ENCODE measurements around the gene COL8A2.
A peak's percentile ranks its signal among the peaks of the same experiment; 100 is the strongest.

The COL8A2 gene

DNA sequence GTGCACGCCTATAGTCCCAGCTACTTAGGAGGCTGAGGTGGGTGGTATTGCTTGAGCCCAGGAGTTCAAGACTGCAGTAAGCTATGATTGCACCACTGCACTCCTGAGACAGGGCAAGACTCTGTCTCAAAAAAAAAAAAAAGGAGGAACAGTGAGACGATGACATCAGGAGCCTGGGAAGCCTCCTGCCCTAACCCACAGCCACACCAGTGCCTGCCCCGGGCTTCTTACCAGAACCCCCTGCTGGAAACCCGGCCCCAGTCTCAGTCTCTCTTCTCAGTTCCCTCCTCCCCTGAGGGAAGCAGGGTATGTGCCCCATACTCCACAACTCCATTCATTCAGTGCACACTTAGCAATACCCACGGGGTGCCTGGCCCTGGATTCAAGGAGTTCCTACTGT lies 9.1 kb downstream of the COL8A2 start:
- no peak for DNase-seq

DNA sequence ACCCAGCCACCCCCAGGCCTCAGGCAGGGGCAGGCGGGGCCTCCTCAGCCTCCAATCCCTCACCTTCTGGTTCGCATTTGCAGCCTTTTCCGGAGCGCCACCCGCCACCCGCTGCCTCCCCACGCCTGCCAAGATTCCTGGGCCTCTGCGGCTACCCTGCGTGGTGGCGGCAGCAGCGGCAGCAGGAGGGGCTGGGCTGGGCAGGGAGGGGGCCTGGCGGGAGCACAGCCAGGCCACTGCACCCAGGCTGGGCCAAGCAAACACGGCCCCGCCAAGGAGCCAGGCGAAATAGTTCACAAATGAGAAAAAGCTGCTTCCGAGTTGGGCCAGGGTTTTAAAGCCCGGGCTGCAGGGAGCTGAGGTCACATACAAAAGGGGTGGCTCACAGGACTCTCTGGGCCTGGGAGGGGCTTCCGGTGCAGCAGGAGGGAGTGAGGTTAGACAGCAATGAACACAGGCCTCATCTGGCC lies 9.8 kb downstream of the COL8A2 start:
- peak in 7 of 56 donors; percentile 3 to 61 (median 18) for DNase-seq

DNA sequence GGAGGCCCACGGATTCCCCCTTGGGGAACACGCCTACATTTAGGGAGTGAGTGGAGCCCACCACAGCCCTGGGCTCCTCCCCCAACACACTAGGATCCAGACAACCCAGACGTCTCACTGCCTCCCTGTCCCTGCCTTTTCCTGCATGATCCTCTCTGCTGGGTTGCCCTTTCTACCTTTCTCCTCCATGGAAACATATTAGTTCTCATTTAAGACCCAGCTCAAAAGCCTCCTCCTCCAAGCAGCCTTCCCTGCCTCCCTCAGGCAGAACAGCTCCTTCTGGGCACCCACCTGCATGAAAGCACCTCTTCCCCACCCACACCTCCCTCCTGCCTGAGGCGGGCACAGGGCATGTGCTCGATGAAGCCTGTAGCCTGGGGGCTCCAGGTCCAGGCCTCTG lies 10.7 kb downstream of the COL8A2 start:
- no peak for DNase-seq

DNA sequence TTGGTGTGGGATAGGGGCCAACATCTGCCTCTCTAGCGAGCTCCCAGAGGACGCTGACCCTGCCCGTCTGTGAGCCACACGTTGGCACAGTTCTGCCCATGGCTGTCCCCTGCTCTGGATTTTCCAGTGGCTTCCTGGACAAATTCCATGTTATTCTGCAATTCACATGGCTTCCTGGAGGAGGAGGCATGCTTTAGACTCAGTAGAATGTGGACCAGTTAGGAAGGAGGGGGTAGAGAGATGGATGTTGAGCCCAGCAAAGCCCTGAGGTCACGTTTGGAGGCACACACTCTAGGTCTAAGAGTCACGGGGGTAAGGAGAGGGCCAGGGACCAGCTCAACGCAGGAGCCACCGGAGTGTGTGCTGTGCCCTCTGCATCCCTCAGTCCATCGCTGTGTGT lies 12.2 kb downstream of the COL8A2 start:
- no peak for DNase-seq

DNA sequence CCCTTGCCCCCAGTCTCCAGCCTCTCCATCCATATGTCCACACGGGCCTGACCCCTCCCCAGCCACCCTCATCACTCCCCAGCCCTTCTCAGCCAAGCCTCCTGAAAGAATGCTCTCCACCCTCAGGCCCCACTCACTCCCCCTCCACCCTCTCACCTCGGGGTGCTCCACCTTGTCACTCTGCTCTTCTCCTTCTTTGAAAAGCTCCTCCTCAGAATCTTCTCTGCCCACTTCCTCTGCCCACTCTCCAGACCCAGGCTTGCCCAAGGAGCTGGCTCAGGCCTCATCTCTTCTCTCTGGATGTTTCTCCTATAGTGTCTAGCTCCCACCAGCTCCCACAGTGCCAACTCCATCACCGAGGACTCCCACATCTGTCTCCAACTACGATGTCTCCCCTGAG lies 13.9 kb downstream of the COL8A2 start:
- DNase-seq = no peak

DNA sequence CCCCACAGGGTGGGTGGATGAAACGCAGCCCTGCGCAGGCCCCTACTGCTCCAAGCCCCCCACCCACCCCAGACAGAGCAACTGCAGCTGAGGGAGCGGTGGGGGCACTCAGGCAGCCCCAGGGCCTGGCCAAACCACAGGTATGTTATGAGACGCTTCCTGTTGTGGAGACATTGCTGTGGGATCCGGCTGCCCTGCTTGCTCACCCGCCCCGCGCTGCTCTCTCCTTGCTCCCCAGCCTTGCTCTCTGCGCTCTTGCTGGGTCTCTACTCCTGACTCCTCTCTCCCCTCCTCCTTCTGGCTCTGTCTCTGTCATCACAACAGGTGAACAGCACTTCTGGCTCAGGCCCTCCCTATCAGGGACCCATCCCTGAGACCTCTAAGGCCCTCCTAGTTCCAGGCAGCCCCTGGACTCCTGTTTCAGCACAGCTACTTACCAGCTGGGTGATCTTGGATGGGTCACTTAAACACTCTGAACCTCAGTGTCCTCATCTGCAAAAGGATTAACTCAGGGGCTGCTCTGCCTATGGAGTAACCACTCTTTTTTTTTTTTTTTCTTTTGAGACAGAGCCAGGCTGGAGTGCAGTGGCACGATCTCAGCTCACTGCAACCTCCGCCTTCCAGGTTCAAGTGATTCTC lies 15.9 kb downstream of the COL8A2 start:
- no peak for DNase-seq

DNA sequence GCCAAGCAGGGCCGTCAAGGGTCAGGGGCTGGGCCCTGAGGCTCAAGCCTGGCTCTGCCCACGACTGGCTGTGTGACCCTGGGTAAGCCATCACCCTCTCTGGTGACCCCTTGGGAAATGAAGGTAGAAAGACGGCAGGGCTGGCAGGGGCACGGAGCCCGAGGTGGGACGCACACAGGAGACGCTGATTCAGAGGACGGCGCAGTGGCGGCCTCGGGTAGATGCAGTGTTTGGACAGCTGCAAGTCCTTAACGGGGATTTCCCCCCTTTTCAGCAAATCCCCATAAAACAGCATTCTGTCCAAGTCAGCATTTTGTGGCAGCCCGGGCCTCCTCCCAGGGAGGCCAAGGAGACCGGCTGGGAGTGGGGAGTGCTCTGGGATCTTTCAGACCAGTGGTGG lies 16.7 kb downstream of the COL8A2 start:
- no peak for DNase-seq

DNA sequence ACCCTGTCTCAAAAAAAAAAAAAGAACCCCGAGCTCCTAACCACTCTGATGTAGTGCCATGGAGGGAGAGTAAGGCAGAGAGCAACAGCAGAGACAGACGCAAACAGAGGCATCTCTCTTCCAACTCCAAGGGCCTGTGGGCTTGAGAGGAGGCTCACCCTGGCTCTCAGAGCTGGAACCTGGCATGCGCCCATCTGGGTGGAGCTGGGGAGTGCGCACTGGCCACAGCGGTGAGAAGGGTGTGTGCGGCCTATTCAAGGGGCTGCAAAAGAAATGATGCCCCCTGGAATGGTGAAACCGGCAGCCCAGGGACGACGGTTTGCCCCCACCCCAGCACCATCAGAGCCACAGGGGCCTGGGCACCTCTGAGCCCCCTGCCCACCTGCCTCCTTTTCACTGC lies 17.6 kb downstream of the COL8A2 start:
- no peak for DNase-seq

DNA sequence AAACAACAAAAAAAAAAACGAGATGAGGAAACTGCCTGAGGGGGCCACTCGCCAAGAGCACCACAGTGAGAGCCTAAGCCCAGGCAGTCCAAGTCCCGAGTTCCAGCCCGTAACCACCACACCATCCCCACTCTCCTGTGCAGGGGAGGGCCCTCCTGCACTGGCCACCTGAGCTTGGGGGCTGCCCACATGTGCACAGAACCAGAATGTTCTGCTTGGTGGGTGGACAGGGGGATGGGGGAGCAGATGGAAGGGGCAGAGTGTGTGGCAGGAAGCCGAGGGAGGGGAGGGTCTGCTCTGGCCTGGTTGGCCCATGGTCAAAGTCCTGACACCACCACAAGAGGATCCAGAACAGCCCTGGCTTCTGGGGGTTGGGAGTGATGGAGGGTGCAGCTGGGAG lies 18.8 kb downstream of the COL8A2 start:
- DNase-seq = no peak

DNA sequence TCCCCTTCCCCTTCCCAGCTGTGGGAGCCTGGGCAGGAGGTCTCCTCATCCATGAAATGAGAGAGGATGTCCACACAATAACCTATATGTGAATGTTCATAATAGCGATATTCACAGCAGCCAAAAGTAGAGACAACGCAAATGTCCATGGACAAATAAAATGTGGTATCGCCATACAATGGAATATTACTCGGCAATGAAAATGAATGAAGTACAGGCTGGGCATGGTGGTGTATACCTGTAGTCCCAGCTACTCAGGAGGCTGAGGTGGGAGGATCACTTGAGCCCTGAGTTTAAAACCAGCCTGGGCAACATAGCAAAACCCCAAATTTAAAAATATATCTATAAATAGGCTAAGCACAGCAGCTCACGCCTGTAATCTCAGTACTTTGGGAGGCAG lies 23.5 kb downstream of the COL8A2 start:
- DNase-seq = no peak

DNA sequence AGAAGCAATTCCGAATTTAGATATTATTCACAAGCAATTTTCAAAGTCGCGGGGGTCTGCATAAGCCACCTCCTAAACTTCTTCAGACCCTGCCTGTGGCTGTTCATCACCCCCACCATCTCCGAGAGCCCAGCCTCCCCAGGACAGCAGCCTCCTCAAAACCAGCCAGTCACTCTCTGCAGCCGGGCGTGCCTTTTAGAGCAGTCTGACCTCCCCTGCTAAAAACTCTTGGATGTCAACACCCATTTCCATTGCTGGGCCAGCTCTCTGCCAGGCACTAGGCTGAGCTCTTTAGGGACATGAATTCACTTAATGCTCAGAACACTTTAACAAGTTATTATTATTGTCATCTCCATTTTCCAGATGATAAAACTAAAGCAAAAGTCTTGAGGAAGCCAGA lies 24.6 kb downstream of the COL8A2 start:
- no peak for DNase-seq

DNA sequence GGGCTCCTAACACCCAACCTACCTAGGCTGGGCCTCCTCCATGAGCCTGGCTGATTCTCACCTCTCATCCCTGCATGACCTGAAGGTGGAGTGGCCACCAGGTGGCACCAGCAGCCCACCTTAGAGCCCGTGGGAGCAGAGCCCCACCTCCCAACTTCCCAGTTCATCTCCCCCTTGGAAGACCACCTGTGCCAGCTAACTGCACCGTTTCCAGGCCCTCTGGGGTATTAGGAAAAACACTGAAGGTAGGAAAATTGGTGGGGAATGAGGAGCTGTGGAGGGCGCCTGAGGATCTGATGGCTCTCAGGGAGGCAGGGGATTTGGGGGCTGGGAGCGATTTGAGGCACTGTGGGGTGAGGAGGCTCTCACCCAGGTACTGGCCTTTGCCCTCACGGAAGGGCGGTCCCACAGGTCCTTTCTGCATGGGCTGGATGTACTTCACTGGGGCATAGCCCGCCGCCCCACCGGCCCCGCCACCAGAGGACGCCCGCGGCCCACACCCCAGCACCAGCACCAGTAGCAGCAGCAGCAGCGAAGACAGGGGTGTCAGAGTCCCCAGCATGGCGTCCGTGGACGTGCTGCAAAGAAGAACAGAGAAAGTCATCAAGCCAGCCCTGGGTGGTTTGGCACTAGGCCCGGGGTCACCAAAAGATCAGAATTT lies 25.2 kb downstream of the COL8A2 start:
- peak in 47 of 56 donors; percentile 20 to 83 (median 47) for DNase-seq

DNA sequence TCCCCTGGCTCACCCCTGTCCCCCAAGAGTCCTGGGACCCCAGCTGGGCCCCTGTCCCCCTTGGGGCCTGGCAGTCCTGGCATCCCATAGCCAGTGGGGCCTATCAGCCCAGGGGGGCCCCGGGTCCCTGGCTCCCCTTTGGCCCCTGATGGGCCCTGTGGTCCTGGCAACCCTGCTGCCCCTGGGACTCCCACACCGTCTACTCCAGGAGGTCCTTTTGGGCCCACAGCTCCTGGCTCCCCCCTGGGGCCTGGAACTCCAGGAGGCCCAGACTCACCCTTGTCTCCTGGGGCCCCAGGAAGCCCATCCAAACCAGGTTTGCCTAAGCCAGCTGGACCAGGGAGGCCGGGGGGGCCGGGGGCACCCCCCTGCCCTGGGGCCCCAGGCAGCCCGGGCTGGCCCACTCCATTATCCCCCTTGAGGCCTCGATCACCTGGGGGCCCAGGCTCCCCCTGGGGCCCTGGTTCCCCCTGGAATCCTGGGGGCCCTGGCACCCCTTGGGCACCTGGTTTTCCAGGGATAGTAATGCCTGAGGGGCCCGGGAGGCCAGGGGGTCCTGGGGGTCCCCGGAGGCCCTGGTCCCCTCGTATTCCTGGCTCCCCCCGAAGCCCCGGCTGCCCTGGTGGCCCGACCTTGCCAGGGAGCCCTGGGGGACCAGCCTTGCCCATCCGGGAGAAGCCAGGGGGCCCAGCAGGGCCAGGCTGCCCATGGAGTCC lies 26.2 kb downstream of the COL8A2 start:
- no peak for DNase-seq

DNA sequence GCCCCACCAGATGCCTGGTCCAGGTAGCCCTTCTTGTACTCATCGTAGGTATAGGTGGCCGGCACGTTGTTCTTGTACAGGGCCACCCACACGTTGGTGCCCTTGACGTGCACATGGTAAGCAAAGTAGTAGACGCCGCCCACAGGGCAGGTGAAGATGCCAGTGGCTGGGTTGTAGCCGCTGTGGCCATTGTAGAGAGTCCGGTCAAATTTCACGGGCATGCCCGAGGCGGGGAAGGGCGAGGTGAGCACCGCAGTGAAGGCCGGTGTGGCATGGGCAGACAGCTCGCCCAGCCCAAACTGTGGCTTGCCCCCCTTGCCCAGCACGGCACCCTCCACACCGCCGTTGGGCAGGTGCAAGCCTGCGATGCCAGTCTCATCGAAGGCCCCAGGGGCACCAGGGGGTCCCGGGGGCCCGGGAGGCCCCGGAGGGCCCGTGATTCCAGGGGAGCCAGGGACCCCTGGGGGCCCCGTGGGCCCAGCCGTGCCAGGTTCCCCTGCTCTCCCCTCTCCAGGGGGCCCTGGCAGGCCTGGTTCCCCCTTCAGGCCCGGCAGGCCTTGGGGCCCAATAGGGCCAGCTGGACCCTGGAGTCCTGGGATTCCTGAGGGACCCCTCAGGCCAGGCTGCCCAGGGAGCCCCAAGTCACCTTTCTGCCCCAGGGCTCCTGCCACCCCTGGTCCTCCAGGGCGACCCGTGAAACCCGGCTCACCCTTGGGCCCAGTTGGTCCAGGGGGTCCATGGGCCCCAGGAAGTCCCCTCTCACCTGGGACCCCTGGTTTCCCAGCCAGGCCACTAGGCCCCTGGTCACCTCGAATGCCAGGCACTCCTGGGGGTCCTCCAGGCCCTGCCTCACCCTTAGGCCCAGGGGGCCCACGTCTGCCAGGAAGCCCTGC lies 27.1 kb downstream of the COL8A2 start:
- DNase-seq = no peak

DNA sequence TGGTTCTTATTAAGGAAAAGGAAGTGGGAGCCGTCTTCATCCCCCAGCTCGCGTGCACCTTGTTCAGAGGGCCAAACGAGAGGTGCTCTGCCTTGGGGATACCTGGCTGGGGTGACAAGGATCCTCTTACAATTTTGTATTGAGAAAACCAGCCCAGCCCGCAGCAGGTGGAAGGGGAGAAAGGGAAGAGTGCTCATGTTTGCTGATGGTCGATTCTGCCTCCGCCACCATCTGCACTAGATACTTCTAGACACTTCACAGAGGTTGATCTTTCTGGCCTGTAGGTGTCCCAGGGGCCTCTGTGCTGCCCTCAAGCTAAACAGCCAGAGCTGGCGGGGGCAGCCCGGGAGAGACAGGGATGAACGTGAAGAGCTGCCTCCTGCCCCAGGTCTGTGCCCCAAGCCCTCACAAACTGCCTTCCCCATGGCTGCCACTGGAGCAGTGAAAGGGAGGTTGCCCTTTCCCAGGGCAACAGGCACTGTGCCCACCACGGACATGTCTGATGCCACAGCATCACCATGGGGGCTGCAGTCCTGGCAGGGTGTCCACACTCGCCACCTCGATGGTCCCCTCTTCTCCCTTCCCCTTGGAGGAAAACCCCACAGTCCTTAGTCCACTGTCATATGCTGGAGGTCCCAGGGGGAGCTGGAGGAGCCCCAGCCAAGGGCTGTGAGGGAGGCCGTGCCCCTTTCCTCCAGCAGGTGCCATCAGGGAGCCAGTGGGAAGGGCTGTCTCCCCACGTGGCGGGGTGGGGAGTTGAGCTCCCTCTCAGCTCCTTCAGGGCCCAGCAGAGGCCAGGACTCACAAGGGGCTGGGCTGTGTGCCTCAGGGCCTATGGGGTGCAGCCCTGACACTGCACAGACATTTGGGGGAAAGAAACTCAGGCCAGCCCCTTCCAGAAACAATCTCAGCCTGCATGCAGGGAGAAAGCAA lies 28.3 kb downstream of the COL8A2 start:
- DNase-seq = no peak

DNA sequence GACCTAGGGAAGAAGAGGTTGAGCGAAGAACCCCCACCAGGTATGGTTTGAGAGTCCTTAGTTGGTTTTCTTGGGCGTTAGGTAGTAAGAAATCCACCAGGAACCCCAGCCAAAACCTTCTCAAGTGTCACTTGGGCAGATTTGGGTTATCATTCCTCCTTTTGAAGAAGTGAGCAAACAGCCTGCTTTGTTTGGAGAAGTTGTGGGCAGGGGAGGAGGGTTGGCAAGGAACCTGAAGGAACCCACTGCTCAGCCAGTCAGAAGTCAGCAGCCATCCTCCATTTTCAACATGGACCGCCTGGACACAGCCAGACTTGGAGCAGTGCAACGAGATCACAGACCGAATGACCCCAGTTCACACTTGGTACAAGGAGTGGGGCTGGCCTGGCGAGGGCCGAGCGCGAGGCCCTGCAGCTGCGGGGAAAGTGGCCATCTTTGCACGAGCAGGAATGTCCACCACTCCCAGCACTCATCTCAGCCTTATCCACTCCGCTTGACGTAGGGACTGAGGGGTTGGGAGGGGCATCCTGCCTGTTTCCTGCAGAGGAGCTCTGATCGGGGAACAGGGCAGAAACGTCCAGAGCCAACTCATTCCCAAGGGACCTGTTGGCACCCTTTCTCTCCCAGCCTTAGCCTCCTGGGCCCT lies 29.1 kb downstream of the COL8A2 start:
- DNase-seq = peak in 1 of 56 donors; percentile 13

DNA sequence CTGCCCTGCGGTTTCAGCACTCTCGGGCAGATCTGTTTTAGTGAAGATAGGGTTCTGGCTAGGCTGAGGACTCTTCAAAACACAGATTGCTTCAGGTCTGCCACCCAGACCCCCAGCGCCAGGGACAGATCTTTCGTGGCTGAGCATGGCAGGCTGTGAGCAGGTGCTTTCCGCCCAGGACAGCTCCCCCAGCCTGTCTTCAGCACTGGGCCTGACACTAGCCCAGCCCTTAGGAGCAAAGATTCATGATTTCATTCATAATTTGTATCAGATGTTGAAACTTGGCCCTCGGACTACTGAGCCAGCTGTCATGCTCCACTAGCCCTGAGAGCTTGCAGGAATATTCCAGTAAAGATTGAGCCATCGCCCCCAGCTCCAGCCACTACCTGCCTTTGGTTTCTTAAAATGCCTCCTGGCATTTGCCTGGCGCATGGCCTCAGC lies 30.4 kb downstream of the COL8A2 start:
- no peak for DNase-seq

DNA sequence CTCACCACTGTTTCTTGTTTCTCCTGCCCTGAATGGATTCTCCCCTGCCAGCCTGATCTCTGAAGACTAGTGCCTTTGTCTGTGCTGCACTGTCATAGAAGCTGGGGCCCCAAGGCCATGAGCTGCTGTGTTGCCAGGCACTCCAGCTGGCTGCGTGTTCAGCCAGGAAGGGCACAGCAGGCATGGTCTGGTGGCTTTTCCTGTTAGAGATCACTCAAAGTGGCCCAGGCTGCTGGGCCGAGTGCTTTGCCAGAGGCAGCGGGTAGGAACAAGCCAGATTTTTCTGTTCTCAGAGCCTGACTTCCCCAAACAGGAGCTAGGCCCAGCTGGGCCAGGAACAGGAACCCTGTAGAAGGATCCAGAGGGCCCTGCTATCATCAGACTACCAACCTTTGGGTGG lies 31.1 kb downstream of the COL8A2 start:
- DNase-seq = peak in 54 of 56 donors; percentile 42 to 95 (median 80)

DNA sequence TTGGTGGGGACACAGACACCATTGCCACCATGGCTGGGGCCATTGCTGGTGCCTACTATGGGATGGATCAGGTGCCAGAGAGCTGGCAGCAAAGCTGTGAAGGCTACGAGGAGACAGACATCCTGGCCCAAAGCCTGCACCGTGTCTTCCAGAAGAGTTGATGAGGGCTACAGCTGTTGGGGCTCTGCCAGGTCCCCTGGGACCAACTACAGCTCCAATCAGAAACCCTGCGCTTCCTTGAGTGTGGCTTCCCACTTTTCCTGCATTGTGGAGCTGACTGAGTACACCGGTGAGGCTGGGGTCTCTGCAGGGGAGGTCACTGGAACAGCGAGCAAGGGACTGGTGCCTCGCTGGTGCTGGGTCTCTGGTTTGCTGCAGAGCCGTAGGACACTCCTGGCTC lies 31.8 kb downstream of the COL8A2 start:
- peak in 5 of 56 donors; percentile 18 to 63 (median 43) for DNase-seq

DNA sequence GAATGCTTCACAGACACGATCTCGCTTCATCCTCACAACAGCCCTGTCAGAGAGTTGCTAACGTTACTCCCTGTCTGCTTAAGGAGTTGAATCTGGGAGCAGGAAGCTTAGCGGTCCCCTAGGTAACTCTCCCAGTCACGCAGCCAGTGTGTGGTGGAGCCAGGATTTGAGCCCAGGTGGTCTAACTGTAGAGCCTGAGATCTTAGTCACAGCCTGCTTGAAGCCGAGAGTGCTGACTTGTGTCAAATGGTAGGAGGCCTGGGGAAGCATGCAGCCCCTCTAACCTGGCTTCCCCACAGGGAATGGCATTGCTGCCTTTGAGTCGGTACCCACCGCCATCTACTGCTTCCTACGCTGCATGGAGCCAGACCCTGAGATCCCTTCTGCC lies 32.2 kb downstream of the COL8A2 start:
- no peak for DNase-seq
